Measurements from ENCODE around the gene PAX4.

Gene PAX4

DNA sequence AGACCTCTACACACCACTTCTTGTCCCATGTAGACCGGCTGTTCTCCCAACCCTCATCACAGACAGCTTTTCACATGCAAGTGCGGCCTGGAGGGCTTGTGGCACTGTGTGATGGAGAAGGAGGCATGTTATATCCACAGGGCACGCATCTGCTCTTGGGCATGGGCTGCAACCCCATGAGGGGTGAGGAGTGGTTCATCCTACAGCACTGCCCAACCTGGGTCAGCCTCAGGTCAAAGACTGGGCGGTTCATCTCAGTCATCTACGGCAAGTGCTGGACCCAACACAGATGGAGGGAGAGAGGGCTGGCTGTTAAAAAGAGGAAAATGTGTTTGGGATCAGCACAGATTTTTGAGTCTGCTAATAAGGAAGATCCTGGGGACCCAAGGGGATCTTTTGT is 22.2 kb downstream of the PAX4 start:
- H3K4me3 ChIP-seq (ENCODE audit: low read depth, low read length), result no peak overlapping the region
- TF ChIP-seq, protein P1, sequence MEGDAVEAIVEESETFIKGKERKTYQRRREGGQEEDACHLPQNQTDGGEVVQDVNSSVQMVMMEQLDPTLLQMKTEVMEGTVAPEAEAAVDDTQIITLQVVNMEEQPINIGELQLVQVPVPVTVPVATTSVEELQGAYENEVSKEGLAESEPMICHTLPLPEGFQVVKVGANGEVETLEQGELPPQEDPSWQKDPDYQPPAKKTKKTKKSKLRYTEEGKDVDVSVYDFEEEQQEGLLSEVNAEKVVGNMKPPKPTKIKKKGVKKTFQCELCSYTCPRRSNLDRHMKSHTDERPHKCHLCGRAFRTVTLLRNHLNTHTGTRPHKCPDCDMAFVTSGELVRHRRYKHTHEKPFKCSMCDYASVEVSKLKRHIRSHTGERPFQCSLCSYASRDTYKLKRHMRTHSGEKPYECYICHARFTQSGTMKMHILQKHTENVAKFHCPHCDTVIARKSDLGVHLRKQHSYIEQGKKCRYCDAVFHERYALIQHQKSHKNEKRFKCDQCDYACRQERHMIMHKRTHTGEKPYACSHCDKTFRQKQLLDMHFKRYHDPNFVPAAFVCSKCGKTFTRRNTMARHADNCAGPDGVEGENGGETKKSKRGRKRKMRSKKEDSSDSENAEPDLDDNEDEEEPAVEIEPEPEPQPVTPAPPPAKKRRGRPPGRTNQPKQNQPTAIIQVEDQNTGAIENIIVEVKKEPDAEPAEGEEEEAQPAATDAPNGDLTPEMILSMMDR (IDR thresholded peaks at IDR 0.05; ENCODE audit: insufficient read depth, low read depth, low read length, missing control alignments), result no peak
- DNase-seq (ENCODE audit: low read depth), result no peak

GRCh38 chr7:127594490-127594889 is 23.5 kb downstream of the PAX4 start:
- DNase-seq (ENCODE audit: low read depth), result no peak
- H3K4me3 ChIP-seq (ENCODE audit: low read depth, low read length), result no peak overlapping the region
- TF ChIP-seq, protein P1 (IDR thresholded peaks at IDR 0.05; ENCODE audit: insufficient read depth, low read depth, low read length, missing control alignments), result no peak

GRCh38 chr7:127592550-127592949 is 25.4 kb downstream of the PAX4 start:
- no peak for DNase-seq (ENCODE audit: low read depth)
- TF ChIP-seq, protein P1 (IDR thresholded peaks at IDR 0.05; ENCODE audit: insufficient read depth, low read depth, low read length, missing control alignments), result no peak
- no peak overlapping the region for H3K4me3 ChIP-seq (ENCODE audit: low read depth, low read length)

- H3K4me3 ChIP-seq (ENCODE audit: low read depth, low read length), result no peak overlapping the region
- TF ChIP-seq, protein P1 (IDR thresholded peaks at IDR 0.05; ENCODE audit: insufficient read depth, low read depth, low read length, missing control alignments), result no peak
- no peak for DNase-seq (ENCODE audit: low read depth)
Observed at GRCh38 chr7:127591591-127591990, 26.4 kb downstream of the PAX4 start.

DNA sequence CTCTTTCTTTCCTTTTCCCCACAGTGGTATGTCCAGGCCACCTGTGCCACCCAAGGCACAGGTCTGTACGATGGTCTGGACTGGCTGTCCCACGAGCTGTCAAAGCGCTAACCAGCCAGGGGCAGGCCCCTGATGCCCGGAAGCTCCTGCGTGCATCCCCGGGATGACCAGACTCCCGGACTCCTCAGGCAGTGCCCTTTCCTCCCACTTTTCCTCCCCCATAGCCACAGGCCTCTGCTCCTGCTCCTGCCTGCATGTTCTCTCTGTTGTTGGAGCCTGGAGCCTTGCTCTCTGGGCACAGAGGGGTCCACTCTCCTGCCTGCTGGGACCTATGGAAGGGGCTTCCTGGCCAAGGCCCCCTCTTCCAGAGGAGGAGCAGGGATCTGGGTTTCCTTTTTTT is 26.8 kb downstream of the PAX4 start:
- no peak for DNase-seq (ENCODE audit: low read depth)
- TF ChIP-seq, protein P1 (IDR thresholded peaks at IDR 0.05; ENCODE audit: insufficient read depth, low read depth, low read length, missing control alignments), result no peak

DNA sequence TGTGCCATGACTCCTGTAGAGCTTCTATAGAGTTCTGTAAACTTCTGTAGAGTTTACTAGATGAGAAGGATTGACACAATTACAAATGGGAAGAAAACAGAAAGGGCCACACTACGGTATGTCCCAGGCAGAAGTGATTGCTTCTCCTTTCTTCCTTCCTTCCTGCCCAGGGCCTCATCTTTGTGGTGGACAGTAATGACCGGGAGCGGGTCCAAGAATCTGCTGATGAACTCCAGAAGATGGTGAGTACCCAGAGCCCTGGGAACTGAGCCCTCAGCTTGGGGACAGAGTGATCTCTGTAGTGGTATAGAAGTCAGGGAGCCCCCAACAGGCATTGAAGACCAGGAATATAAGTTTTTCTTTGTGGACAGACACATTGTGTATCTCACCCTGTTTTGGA is 28.0 kb downstream of the PAX4 start:
- DNase-seq (ENCODE audit: low read depth), result no peak
- H3K4me3 ChIP-seq (ENCODE audit: low read depth, low read length), result no peak overlapping the region
- TF ChIP-seq, protein P1 (IDR thresholded peaks at IDR 0.05; ENCODE audit: insufficient read depth, low read depth, low read length, missing control alignments), result no peak

More for the DNA sequence above, 26.8 kb downstream of the PAX4 start:
- H3K4me3 ChIP-seq (ENCODE audit: low read depth, low read length), result no peak overlapping the region

- TF ChIP-seq, protein P1 (IDR thresholded peaks at IDR 0.05; ENCODE audit: insufficient read depth, low read depth, low read length, missing control alignments), result peak; percentile 18
- H3K4me3 ChIP-seq (ENCODE audit: low read depth, low read length), result peak overlapping the region; percentile 81
- peak; percentile 27 for DNase-seq (ENCODE audit: low read depth)
Observed at GRCh38 chr7:127588697-127589482, 29.1 kb downstream of the PAX4 start.

Measured in GM12865 (cell line).